LNCAP (cell line): Measurements from ENCODE around the gene SDF2.

Experiments
- CTCF ChIP-seq: fragments of 450-650 bp; IDR thresholded peaks from 2 replicates; pipeline ENCODE4 v1.5.1; 2017; ENCODE audit warnings: mild to moderate bottlenecking

The SDF2 gene

GRCh38 chr17:28598389-28598788, 63.3 kb downstream of the SDF2 start:
- TF ChIP-seq CTCF = no peak
